ENCODE results near the gene ZNF263.

GRCh38 chr16:3266873-3267537 is 16.3 kb upstream of the ZNF263 start:
- TF ChIP-seq TAF1 (IDR thresholded peaks at IDR 0.05; ENCODE audit: borderline replicate concordance, low read depth, low read length) (no peak), POLR2A (IDR thresholded peaks at IDR 0.05; ENCODE audit: low read depth, low read length) (no peak)
